ENCODE results near the gene APBA2.
A peak's percentile ranks its signal among the peaks of the same experiment; 100 is the strongest.

Gene APBA2

DNA sequence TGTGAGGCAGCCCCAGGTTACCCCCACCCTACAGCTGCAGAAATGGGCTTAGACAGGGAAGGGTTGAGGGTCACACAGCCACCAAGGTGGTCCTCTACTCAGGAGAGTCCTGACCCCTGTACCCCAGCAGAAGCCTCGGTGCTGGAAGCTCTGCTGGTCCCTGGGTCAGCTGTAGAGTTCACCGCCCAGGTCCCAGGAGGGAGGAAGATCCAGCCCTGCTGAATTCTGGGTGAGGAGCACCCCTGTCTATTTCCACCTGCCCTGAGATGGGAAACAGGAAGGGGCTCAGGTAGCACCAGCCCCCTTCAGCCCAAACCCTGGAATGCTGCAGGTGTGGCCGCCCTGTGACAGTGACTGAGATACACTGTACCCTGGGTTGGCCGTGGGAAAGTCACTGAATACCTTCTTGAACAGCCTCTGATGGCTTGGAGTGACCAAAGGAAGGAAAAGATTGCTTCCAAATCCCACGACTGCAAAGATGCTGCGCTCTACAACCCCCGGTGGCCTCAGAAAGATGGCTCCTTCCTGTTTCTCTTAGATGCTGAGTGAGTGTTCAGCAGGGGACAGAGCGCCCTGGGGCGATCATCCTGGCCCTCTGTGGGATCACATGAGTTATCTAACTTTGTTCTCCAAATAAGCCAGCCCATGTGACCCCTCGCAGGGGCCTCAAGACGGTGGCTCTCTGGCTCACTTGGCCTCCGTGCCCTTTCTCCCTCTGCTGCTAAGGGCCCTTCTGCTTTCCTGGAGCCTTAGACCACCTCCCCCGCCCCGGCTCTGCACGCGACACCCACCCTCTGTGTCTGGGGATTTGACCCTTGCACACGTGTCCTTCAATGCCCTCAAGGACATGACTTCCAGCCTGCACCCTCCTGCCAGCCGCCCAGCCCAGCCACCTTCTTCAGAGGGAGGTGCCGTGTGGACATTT lies 242.0 kb downstream of the APBA2 start:
- no peak for DNase-seq

DNA sequence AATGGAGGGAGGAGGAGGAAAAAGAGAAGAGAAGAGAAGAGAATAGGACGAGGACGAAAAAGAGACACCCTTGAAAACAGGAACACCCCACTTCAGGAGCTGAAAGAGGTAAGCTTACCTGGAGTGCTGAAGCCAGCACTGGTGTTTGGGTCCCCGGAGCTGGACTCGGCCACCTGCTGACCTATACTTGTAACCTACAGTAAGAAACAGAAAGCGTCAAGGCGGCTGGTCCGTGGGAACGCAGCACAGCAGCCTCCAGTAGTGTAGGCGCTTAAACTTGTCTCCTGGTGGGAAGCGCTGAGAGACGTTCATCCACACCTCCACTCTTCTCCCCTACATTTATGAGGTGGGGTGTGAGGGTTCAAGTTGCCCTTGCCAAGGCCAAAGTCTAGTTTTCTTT lies 242.9 kb downstream of the APBA2 start:
- DNase-seq: no peak

DNA sequence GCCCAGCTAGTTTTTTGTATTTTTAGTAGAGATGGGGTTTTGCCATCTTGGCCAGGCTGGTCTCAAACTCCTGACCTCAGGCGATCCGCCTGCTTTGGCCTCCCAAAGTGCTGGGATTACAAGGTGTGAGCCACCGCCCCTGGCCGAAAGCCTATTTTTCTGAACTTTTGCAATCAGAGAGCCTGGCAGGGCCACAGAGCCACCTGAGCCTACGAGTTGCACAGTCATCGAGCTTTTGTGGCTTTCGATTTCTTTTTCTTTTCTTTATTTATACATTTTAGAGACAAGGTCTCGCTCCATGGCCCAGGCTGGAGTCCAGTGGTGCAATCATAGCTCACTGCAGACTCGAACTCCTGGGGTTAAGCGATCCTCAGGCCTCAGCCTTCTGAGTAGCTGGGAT lies 243.4 kb downstream of the APBA2 start:
- DNase-seq: no peak

- no peak for DNase-seq
Measured at GRCh38 chr15:29129926-29130325, 244.2 kb downstream of the APBA2 start.

DNA sequence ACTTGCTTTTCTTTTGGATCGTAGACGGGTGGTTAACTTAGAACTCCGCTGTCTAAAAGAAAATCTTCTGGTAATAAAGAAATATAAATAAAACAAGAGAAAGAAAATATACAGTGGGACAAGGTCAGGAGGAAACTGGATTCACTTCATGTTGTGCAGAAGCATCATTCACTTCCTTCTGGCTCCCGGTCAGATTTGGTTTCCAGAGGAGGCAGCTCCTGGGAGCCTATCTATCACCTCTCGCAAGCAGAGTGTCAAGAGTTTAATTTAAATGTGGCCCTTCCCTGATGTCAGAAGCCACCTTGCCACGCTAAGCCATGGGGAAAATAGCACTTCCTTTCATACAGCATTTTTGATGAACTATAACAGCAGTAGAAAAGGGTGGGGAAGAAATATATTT lies 244.7 kb downstream of the APBA2 start:
- no peak for DNase-seq

DNA sequence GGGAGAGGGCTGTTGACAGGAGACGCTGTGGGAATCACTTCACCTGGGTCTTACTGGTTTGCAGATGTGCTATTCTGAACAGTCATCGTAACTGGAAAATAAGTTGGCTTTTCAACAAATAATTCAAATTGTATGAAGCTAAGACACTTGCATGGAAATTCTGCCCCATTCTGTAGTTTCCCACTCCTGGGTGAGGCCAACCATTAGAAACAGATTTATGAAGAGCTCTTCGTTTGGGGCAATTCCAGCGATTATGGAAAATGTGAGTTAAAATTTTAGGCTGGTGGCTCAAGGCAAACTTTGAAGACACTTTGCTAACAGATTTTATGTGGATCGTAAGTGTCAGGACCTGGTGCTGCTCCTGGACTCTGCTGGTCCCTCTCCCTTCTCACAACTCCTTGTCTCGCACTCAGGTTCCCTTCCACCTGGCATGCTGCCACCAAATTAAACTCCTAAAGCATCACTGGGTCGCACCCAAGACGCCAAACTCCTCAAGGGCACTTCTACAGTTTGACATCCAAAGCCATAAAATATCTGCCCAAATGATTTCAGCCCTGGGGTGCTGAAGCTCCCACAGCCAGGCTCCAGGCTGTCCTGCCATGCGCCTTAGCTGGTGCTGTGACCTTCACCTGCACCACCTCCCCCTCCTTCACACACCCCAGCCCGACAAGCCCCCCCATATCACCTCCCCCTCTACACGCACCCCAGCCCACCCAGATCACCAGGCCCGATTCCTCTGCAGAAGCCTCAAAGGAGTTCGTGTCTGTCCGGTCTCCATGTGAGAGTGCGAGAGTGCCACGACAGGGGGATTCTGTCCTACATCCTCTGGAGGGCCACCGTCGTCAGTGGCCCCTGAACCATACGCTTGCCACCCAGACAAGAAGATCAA lies 245.4 kb downstream of the APBA2 start:
- DNase-seq: no peak

DNA sequence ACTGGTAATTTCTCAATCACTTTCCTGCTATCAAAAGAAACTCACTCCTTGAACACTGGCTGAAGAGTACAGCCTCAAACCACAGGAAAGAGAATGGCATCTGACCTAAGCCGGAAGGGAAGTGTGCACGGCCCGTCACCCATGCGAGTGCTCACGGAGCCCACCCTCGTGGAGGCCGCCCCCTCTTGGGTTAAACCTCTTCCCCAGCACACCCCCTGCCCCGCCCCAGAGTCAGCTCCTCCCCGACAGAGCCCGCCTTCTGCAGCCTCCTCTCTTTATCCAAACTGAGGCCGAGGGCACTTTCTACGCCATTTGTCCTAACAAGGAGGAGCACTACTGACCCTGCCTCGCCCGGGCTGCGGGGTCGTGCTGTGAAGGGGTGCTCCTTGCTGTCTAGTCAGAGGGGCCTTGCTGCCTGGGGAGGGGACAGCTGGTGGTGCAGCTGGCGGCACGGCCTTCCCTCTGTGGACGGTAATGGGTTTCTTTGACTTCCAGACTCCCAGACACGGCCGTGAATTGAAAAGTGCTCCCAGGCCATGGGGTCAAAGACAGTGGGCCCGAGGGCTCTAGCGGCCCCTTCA lies 246.2 kb downstream of the APBA2 start:
- DNase-seq: no peak

DNA sequence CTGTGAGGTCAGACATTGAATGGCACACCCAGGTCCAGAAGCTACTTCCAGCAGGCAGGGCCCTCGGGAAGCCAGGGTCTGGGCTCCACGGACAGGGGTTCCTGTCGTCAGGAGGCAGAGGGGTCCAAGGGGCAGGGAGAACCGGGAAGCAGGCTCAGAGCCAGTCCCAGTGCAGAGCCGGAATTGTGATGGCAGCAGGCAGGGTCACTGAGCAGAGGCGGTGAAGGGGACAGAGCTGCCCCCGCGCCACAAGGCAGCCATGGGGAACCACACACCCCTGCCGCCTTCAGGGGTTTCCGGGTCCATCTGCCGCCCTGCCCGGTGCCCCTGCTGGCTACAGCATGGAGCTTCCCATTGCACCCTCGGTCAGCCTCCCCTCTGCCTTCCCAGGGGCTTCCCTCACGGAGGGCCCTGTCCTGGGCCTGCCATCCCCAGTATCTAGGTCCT lies 247.0 kb downstream of the APBA2 start:
- DNase-seq: no peak

- DNase-seq: no peak
Measured at GRCh38 chr15:29133321-29133720, 247.5 kb downstream of the APBA2 start.

DNA sequence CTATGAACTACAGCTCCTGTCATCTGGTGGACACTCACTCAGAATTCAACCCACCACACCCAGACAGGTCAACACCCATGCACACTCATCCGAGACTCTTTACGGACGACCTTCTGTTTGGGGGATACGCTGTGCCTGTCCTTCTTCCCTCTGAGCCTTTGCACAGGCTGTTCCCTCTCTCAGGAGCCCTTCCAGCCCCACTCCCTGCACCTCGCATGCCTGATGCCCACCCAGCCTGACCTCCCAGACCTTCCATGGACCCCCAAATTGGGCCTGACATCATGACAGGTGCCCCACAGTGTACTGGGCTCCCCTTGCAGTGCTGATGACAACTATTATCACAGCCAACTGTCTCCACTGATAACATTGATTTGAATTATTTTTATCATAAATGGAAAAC lies 248.0 kb downstream of the APBA2 start:
- no peak for DNase-seq

GRCh38 chr15:29134239-29134638 lies 248.5 kb downstream of the APBA2 start:
- no peak for DNase-seq

DNA sequence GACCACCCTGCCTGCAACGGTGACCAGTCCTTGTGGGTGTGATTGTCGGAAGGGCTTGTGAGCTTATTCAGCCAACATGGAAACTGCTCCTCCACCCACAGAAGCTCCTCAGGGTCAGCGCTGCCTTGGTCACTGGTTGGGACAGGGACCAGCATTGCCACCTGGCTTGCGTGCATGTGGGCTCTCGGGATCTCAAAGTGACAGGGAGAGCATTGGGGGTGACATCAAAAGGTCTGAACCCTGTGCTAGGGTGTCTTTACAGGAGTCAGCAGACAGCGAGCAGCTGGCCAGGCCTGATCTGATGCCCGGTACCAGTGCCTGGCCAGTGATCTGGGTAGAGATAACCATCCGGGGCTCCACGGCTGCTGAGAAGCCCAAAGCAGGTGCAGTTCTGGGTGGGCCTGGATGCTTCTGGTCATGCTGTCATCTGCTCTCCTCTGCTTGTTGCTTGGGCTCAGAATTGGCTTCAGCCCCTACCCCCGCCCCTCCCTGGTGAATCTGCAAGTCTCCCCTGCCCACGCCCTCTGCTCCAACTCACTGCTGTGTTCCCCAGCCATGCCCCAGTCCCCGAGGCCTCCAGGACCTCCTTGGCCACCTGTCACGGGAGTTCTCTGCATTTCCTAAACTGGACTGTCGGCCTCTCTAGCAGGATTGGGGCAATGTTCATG lies 249.0 kb downstream of the APBA2 start:
- no peak for DNase-seq

GRCh38 chr15:29135309-29135657 lies 249.5 kb downstream of the APBA2 start:
- DNase-seq: no peak

- DNase-seq: peak in 1 of 2 donors; percentile 14
Measured at GRCh38 chr15:29135702-29136646, 250.2 kb downstream of the APBA2 start.

DNA sequence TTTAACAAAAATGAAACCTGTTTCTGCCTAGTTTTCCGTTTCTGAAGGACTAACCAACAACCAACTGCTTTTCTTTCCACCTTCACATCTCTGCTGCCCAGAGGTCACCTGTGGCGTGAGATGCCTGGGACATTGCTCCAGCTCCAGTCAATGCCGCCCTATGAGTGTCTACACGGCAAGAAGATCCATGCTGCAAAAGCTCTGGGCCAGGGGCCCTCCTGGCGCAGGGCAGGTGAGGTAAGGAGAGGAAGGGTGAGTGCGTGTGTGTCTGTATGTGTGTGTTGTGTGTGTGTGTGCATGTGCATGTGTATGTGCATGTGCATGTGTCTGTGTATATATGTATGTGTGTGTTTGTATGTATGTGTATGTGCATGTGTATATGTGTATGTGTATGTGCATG lies 252.5 kb downstream of the APBA2 start:
- no peak for DNase-seq

DNA sequence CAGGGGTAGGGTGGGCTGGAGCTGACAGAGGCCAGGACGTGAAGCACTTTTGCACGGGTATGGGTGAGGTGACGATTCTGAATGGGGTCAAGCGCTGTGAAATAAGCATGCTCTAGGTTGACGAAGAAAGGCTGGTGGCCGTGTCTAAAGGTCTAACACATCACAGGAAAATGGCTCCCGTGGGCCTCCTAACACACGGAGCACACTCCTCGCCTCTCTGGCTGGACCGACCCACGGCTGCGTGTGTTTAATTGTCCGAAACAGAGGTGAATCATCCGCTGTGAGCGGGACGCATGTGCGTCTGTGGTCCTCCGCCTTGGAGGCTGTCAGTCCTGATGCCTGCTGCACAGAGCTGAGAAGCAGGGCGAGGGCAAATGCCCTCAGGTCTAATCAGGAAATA lies 253.3 kb downstream of the APBA2 start:
- no peak for DNase-seq

- peak in 1 of 2 donors; percentile 18 for DNase-seq
Measured at GRCh38 chr15:29139540-29140459, 254.0 kb downstream of the APBA2 start.

- DNase-seq: no peak
Measured at GRCh38 chr15:29140475-29141307, 254.9 kb downstream of the APBA2 start.

- no peak for DNase-seq
Measured at GRCh38 chr15:29141308-29142128, 255.7 kb downstream of the APBA2 start.

All from inflammatory macrophage treated with lipopolysaccharide for 1 hour (primary cell).